ENCODE measurements around the gene TWIST2.

Gene TWIST2

GRCh38 chr2:238916176-238916874 is 68.4 kb downstream of the TWIST2 start:
- no peak for DNase-seq (ENCODE audit: extremely low read depth in 1 of 2, low read depth in 1 of 2)

GRCh38 chr2:238916875-238917590 is 69.1 kb downstream of the TWIST2 start:
- DNase-seq (ENCODE audit: extremely low read depth in 1 of 2, low read depth in 1 of 2): no peak

- no peak for DNase-seq (ENCODE audit: extremely low read depth in 1 of 2, low read depth in 1 of 2)
These were observed 71.4 kb downstream of the TWIST2 start for GRCh38 chr2:238919307-238919706.

DNA sequence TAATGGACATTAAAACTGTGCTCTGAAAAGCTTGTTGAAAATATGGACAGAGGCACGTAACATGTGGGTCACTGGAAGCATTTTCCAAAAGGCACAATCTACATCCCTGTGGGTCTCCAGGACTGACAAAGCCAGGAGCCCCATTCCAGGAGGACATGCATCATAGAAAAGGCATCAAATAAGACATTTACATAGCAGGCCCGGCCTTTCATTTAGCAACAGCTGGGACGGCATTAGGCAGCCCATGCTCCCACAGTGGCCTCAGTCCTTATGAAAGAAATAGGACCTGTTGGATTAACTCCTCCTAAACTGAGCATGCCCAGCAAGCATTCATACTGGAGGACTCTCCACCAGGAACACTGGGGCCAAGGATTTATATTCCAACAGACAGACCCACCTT is 72.2 kb downstream of the TWIST2 start:
- DNase-seq (ENCODE audit: extremely low read depth in 1 of 2, low read depth in 1 of 2): no peak

- DNase-seq (ENCODE audit: extremely low read depth in 1 of 2, low read depth in 1 of 2): no peak
These were observed 72.7 kb downstream of the TWIST2 start for GRCh38 chr2:238920601-238921001.

DNA sequence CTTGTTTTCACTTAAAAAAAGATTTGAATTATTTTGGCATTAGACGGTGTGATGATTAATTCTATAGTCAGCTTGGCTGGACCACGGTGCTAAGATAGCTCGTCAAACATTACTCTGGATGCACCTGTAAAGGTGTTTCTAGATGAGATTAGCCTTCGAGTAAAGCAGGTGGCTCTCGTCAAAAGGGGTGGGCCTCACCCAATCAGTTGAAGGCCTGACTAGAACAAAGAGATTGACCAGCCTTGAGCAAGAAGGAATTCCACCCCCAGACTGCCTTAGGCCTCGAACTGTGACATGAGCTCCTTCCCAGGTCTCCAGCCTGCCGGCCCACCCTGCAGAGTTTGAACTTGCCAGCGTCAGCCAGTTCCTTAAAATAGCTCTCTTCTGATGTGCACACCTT is 73.4 kb downstream of the TWIST2 start:
- no peak for DNase-seq (ENCODE audit: extremely low read depth in 1 of 2, low read depth in 1 of 2)

GRCh38 chr2:238921681-238922319 is 73.9 kb downstream of the TWIST2 start:
- no peak for DNase-seq (ENCODE audit: extremely low read depth in 1 of 2, low read depth in 1 of 2)

DNA sequence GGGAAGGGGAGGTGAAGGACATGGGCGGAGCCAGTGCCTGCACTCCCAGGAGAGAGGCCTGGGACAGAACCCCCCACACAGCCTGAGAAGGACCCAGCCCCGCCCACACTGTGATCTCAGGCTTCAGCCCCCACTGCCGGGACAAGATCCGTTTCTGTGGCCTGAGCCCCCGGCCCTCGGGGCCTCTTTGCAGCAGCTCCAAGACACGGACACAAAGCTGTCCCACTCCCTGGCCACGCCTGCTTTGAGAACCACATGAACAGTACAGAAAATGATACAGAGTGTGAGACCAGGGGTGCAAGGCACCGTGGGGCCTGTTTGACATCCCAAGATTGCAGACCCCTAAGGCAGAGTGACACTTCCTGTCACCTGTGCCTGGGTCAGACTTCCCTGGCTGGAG is 74.5 kb downstream of the TWIST2 start:
- DNase-seq (ENCODE audit: extremely low read depth in 1 of 2, low read depth in 1 of 2): no peak

GRCh38 chr2:238924032-238924431 is 76.1 kb downstream of the TWIST2 start:
- no peak for DNase-seq (ENCODE audit: extremely low read depth in 1 of 2, low read depth in 1 of 2)

GRCh38 chr2:238924796-238925195 is 76.9 kb downstream of the TWIST2 start:
- no peak for DNase-seq (ENCODE audit: extremely low read depth in 1 of 2, low read depth in 1 of 2)

GRCh38 chr2:238925281-238925680 is 77.4 kb downstream of the TWIST2 start:
- no peak for DNase-seq (ENCODE audit: extremely low read depth in 1 of 2, low read depth in 1 of 2)

DNA sequence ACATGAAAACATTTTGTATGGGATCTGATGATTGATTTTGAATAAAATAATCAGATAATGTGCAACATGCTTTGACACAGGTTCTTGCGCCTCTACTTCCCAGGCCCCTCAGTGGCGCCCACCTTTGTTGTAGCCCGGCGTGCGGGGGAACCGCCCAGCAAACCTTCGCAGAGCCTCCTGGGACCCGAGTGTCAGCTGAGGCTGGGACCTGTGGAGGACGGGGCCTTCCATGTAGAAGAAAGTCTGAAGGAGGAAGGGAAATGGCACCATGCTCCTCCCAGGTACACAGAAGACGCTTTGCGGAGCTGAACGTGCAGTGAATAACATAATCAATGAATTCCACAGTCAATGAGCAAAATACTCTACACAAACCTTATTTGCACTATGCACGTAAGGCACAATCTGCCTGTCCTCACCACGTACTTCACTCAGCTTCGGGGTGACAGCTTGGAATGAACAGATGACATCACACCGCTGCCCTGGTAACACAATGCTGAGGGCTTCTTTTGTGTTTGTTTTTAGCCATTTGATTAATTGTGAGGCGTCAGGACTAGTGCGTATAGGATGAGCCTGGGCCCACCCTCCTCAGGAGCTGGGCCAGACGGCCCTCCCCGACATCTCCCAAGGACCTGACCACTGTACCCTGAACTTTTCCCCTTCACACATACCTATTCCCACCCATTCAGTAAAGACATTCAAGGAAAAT is 78.1 kb downstream of the TWIST2 start:
- no peak for DNase-seq (ENCODE audit: extremely low read depth in 1 of 2, low read depth in 1 of 2)

DNA sequence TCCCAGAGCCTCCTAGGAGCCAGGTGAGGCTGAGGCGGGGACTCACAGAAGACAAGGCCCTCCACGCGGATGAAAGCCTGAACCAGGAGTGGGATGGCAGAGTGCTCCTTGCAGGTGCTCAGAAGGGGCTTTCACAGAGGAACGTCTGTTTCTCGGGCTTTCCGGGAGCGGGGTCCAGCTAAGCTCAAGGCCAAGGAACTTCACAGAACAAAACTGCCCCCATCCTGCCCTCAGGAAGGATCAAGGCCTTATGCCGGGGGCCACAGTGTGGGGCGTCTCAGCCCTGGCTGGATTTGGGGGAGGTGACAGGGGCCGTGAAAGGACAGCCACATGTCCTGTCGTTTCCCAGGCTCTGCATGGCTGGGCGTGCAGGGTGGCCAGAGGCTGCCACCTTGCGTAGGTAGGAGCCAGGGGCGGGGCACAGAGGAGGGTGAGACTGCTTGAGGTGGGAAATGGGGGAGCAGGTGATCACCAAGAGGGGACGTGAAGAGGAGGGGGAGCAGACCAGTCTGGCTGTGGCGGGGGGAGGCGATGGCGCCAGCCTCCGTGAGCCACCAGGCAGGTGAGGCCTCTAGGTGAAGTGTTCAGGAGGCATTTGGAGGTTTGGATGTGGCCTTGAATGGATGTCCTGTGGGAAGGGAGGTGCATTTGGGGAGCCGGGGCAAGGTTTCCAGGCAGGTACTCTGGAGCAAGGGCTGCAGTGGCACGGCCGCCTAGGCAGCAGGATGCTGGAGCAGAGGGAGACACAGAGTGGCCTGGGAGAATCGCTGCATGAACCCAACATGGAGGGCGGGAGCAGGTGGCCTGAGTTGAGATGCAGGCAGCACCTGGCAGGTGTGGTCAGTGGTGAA is 79.1 kb downstream of the TWIST2 start:
- DNase-seq (ENCODE audit: extremely low read depth in 1 of 2, low read depth in 1 of 2): no peak

DNA sequence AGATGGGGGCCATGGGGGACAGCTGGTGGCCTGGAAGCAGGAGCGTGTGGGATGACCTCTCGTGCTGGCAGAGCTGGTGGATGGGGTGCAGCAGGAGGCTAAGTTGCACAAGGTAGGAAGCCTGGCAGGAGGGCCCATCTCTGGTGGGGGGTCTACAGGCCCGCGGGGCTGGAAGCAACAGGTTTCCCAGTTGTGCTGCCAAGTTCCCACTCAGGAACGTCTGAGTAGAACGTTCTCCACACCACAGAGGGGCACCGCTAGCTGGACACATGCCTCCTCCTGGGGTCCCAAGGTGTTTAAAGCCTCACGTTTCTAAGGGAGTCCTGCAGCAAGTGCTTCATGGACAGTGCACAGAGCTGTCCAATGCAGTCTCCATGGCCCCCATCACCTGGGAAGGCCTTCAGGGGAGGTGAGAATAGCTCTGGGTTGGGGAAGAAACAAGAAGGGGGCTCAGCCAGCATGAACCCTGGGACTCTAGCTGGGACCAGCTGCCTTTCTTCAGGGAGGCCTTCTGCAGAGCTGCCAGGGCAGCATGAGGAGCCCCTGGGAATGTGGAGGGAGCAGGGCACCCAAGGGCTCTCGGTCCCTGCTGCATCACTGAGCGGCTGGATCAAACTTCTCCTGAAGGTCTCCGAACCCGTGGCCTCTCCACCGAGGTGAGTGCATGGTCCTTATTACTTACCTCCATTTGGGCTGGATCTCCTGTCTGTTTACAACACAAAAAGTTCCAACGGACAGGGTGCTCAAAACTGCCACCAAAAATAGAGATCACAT is 80.0 kb downstream of the TWIST2 start:
- DNase-seq (ENCODE audit: extremely low read depth in 1 of 2, low read depth in 1 of 2): no peak

- no peak for DNase-seq (ENCODE audit: extremely low read depth in 1 of 2, low read depth in 1 of 2)
These were observed 80.8 kb downstream of the TWIST2 start for GRCh38 chr2:238928520-238929241.

DNA sequence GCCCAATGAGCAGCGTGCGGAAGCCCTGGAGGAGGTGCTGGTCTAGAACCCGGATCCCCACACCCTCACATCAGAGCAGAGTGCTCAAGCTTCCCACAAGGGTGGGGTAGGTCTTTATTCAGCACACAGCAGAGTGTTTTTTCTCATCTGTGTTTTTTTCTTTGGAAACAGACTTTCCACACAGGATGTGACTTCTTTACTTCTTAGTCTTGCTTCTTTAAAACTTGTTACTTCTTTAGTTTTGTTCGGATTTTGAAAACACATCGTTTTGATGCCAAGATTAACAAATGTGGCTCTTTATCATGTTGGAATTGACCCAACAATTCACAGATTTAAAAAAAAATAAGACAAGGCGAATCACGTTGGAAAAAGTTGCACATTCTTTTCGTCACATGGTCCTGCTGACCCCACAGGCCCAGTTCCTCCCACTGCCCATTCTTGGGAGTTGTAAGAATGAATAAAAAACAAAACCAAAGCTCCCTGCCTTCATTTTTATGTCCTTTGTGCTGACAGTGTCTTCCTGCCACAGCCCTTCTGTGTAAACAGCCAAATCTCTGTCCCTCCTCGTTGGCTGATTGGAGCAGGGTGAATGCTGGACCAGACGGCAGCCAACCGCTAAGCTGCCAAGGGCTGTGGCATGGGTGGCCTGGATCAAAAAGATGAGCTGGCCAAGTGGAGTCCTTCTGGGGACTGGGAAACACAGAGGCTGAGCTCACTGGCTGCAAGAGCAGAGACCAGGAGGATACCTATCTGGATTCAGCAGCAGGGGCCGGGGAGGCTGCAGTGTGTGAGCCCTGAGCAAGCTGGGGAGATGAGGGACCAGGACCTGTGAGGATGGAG is 81.6 kb downstream of the TWIST2 start:
- DNase-seq (ENCODE audit: extremely low read depth in 1 of 2, low read depth in 1 of 2): no peak

DNA sequence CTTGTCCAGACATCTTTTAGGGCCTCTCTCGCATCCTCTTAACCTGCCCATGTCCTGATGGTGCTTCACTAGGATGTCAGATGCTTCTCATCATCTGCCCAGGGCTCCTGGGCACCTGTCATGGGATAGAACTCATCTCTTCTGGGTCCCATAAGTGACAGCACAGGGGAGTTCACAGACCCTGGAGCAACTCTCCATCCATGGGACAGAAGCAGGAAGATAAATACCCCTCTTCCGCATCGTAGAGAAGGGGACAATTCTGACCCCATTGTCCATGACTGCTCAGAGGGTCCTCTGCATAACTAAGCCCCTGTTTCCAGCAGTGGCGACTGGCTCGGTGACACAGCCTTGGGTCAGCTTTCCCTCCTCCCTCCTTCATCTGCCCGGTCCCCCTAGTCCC is 82.3 kb downstream of the TWIST2 start:
- no peak for DNase-seq (ENCODE audit: extremely low read depth in 1 of 2, low read depth in 1 of 2)
